Activated naive CD4-positive, alpha-beta T cell treated with anti-CD3 and anti-CD28 coated beads, Interleukin-2, amount 10 ng/mL, durations not matched to agents 7 days and 5 days (primary cell): ENCODE data around the gene BIRC3.
A peak's percentile ranks its signal among the peaks of the same experiment; 100 is the strongest.
"Not testable (repeated sequence)": the region's sequence is repeated elsewhere in the genome, so short reads cannot be mapped to it uniquely, and the experiment has no call there.

Source experiments
- CTCF ChIA-PET: fragments of 350-600 bp; sonication (Branson Sonifier 250); formaldehyde crosslinking; loops from one replicate; lab custom pipeline; 2021; ENCODE audit warnings: antibody characterized with exemption; lab: Charles Lee
- DNase-seq: peaks from one replicate; pipeline ENCODE4 v3.0.0-alpha.2; 2020
- H3K27ac Mint-ChIP-seq: one replicate; pipeline ENCODE4 v1.8.0; 2021; ENCODE audit warnings: mild to moderate bottlenecking, moderate library complexity, mixed read lengths
- H3K27me3 Mint-ChIP-seq: one replicate; pipeline ENCODE4 v1.8.0; 2021; ENCODE audit warnings: mild to moderate bottlenecking, mixed read lengths
- H3K36me3 Mint-ChIP-seq: one replicate; pipeline ENCODE4 v1.8.0; 2021; ENCODE audit warnings: mixed read lengths
- H3K4me1 Mint-ChIP-seq: one replicate; pipeline ENCODE4 v1.8.0; 2021; ENCODE audit warnings: mixed read lengths
- H3K4me3 Mint-ChIP-seq: one replicate; pipeline ENCODE4 v1.8.0; 2021; ENCODE audit warnings: mild to moderate bottlenecking, moderate library complexity, mixed read lengths
- H3K9me3 Mint-ChIP-seq: one replicate; pipeline ENCODE4 v1.8.0; 2021; ENCODE audit warnings: mixed read lengths

The BIRC3 gene

DNA sequence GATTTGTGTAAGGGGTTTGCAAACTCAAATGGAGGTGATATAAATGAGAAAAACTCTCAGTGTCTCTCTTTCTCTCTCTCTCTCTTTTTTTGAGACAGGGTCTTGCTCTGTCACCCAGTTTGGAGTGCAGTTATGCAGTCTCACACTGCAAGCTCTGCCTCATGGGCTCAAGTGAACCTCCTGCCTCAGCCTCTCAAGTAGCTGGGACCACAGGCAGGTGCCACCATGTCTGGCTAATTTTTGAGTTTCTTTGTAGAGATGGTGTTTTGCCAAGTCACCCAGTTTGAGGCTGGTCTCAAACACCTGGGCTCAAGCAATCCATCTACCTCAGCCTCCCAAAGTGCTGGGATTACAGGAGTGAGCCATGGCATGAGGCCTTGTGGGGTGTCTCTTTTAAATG, 2.9 kb downstream of the BIRC3 start:
- peaks cover 49% of the 10 kb centered on the region for H3K36me3 Mint-ChIP-seq
- no peak for DNase-seq
- H3K27me3 Mint-ChIP-seq, result no peaks in the 10 kb centered on the region
- peak overlapping the region; percentile 87 for H3K4me3 Mint-ChIP-seq
- no peaks in the 10 kb centered on the region for H3K9me3 Mint-ChIP-seq
- CTCF ChIA-PET, result interaction anchor here (1.1 to 5.0 kb wide), 4 partner anchors 21 to 31 kb away, joined by 3 to 32 read pairs (median 12); no protein-coding TSS in a partner anchor
- peaks cover 74% of the 10 kb centered on the region for H3K4me1 Mint-ChIP-seq
- peak overlapping the region; percentile 97 for H3K27ac Mint-ChIP-seq

- H3K4me1 Mint-ChIP-seq, result peaks cover 69% of the 10 kb centered on the region
- H3K36me3 Mint-ChIP-seq, result peaks cover 49% of the 10 kb centered on the region
Observed at GRCh38 chr11:102320679-102321078, 3.4 kb downstream of the BIRC3 start.

GRCh38 chr11:102322560-102322959, 5.3 kb downstream of the BIRC3 start:
- Mint-ChIP-seq H3K4me3 (peak overlapping the region; percentile 54), H3K4me1 (peaks cover 56% of the 10 kb centered on the region), H3K27ac (peak overlapping the region; percentile 86), H3K36me3 (peaks cover 57% of the 10 kb centered on the region), H3K27me3 (no peaks in the 10 kb centered on the region), H3K9me3 (no peaks in the 10 kb centered on the region)
- CTCF ChIA-PET, result interaction anchor here (0.6 to 1.1 kb wide), 3 partner anchors 17 to 29 kb away, joined by 3 to 5 read pairs (median 4); no protein-coding TSS in a partner anchor
- no peak for DNase-seq

More at GRCh38 chr11:102320679-102321078, 3.4 kb downstream of the BIRC3 start:
- Mint-ChIP-seq H3K27me3 (no peaks in the 10 kb centered on the region), H3K27ac (peak overlapping the region; percentile 97), H3K4me3 (peak overlapping the region; percentile 87), H3K9me3 (no peaks in the 10 kb centered on the region)
- CTCF ChIA-PET, result interaction anchor here (0.6 to 5.0 kb wide), 6 partner anchors 21 to 40 kb away, joined by 3 to 32 read pairs (median 8); no protein-coding TSS in a partner anchor
- no peak for DNase-seq

GRCh38 chr11:102323542-102324251, 6.4 kb downstream of the BIRC3 start:
- CTCF ChIA-PET, result interaction anchor here (1.7 to 2.1 kb wide), 2 partner anchors 29 to 289 kb away, joined by 4 to 18 read pairs; no protein-coding TSS in a partner anchor
- Mint-ChIP-seq H3K4me3 (no peak overlapping the region), H3K27me3 (no peaks in the 10 kb centered on the region), H3K36me3 (peaks cover 61% of the 10 kb centered on the region), H3K27ac (no peak overlapping the region), H3K4me1 (peaks cover 50% of the 10 kb centered on the region), H3K9me3 (no peaks in the 10 kb centered on the region)
- DNase-seq, result no peak

DNA sequence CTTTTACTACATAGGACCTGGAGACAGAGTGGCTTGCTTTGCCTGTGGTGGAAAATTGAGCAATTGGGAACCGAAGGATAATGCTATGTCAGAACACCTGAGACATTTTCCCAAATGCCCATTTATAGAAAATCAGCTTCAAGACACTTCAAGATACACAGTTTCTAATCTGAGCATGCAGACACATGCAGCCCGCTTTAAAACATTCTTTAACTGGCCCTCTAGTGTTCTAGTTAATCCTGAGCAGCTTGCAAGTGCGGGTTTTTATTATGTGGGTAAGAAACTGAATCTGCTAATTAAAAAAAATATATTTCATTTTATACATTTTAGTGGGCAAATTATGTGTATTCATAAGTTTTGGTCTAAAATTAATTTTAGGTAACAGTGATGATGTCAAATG, 7.8 kb downstream of the BIRC3 start:
- Mint-ChIP-seq H3K27me3 (no peaks in the 10 kb centered on the region), H3K4me3 (no peak overlapping the region), H3K4me1 (peaks cover 38% of the 10 kb centered on the region), H3K27ac (no peak overlapping the region), H3K36me3 (peaks cover 65% of the 10 kb centered on the region), H3K9me3 (no peaks in the 10 kb centered on the region)
- DNase-seq, result no peak
- CTCF ChIA-PET, result interaction anchor here (0.7 to 2.1 kb wide), 4 partner anchors 31 to 288 kb away, joined by 3 to 18 read pairs (median 4); no protein-coding TSS in a partner anchor

GRCh38 chr11:102328748-102329147, 11.5 kb downstream of the BIRC3 start:
- DNase-seq, result no peak
- CTCF ChIA-PET, result no interaction called here
- H3K4me1 Mint-ChIP-seq, result peaks cover 11% of the 10 kb centered on the region

GRCh38 chr11:102330231-102330630, 12.9 kb downstream of the BIRC3 start:
- Mint-ChIP-seq H3K36me3 (peaks cover 55% of the 10 kb centered on the region), H3K9me3 (no peaks in the 10 kb centered on the region), H3K4me1 (no peaks in the 10 kb centered on the region), H3K27ac (no peak overlapping the region), H3K4me3 (no peak overlapping the region), H3K27me3 (no peaks in the 10 kb centered on the region)
- CTCF ChIA-PET, result no interaction called here
- DNase-seq, result no peak

More at GRCh38 chr11:102328748-102329147, 11.5 kb downstream of the BIRC3 start:
- Mint-ChIP-seq H3K36me3 (peaks cover 62% of the 10 kb centered on the region), H3K9me3 (no peaks in the 10 kb centered on the region), H3K27ac (no peak overlapping the region), H3K4me3 (no peak overlapping the region), H3K27me3 (no peaks in the 10 kb centered on the region)

DNA sequence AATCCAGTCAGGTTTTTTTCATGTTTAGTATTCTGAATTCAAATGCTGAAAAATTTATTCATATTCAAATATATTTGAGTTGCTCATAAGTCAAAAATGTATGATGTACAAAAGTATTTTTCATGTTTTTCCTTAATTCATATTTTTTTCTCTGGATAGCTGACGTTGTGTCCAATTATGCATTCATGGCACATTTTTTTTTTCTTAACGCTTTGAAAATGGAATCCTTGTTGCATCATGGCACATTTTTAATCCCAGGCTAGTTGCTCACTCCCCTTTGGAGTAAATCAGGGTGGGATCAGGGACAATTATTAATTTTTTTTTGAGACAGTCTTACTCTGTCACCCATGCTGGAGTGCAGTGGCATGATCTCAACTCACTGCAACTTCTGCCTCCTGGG, 14.1 kb downstream of the BIRC3 start:
- H3K9me3 Mint-ChIP-seq, result no peaks in the 10 kb centered on the region
- no peaks in the 10 kb centered on the region for H3K4me1 Mint-ChIP-seq
- H3K4me3 Mint-ChIP-seq, result no peak overlapping the region
- peaks cover 51% of the 10 kb centered on the region for H3K36me3 Mint-ChIP-seq
- H3K27ac Mint-ChIP-seq, result no peak overlapping the region
- H3K27me3 Mint-ChIP-seq, result no peaks in the 10 kb centered on the region
- CTCF ChIA-PET, result interaction anchor here (0.6 to 3.3 kb wide), 2 partner anchors 11 to 325 kb away, joined by 3 to 11 read pairs; no protein-coding TSS in a partner anchor
- no peak for DNase-seq

- CTCF ChIA-PET, result interaction anchor here (0.7 to 3.3 kb wide), 7 partner anchors 9 to 186 kb away, joined by 3 to 17 read pairs (median 3); no protein-coding TSS in a partner anchor
- no peak for DNase-seq
- no peaks in the 10 kb centered on the region for H3K27me3 Mint-ChIP-seq
- no peaks in the 10 kb centered on the region for H3K4me1 Mint-ChIP-seq
- peaks cover 49% of the 10 kb centered on the region for H3K36me3 Mint-ChIP-seq
- H3K27ac Mint-ChIP-seq, result no peak overlapping the region
- H3K4me3 Mint-ChIP-seq, result no peak overlapping the region
- no peaks in the 10 kb centered on the region for H3K9me3 Mint-ChIP-seq
Observed at GRCh38 chr11:102332611-102332994, 15.3 kb downstream of the BIRC3 start.

GRCh38 chr11:102338479-102339010, 21.3 kb downstream of the BIRC3 start:
- CTCF ChIA-PET, result interaction anchor here (0.8 to 8.0 kb wide), 6 partner anchors 50 to 327 kb away, joined by 3 to 158 read pairs (median 4); no protein-coding TSS in a partner anchor
- Mint-ChIP-seq H3K9me3 (no peaks in the 10 kb centered on the region), H3K36me3 (peaks cover 19% of the 10 kb centered on the region)

GRCh38 chr11:102341311-102341710, 24.0 kb downstream of the BIRC3 start:
- H3K36me3 Mint-ChIP-seq, result peaks cover 15% of the 10 kb centered on the region
- not testable (repeated sequence) for H3K9me3 Mint-ChIP-seq

More at GRCh38 chr11:102338479-102339010, 21.3 kb downstream of the BIRC3 start:
- Mint-ChIP-seq H3K27me3 (no peaks in the 10 kb centered on the region), H3K4me3 (no peak overlapping the region), H3K27ac (no peak overlapping the region), H3K4me1 (peaks cover 7% of the 10 kb centered on the region)
- DNase-seq, result no peak

GRCh38 chr11:102341844-102342318, 24.6 kb downstream of the BIRC3 start:
- CTCF ChIA-PET, result interaction anchor here (0.8 to 8.0 kb wide), 37 partner anchors 8 to 327 kb away, joined by 3 to 158 read pairs (median 6); no protein-coding TSS in a partner anchor
- H3K27me3 Mint-ChIP-seq, result no peaks in the 10 kb centered on the region
- peaks cover 12% of the 10 kb centered on the region for H3K36me3 Mint-ChIP-seq
- H3K9me3 Mint-ChIP-seq, result no peaks in the 10 kb centered on the region
- H3K4me3 Mint-ChIP-seq, result no peak overlapping the region
- H3K27ac Mint-ChIP-seq, result no peak overlapping the region
- peak; percentile 81 for DNase-seq
- H3K4me1 Mint-ChIP-seq, result peaks cover 22% of the 10 kb centered on the region

More at GRCh38 chr11:102341311-102341710, 24.0 kb downstream of the BIRC3 start:
- DNase-seq, H3K4me3 Mint-ChIP-seq, H3K27ac Mint-ChIP-seq, H3K27me3 Mint-ChIP-seq: not testable (repeated sequence)
- CTCF ChIA-PET, result interaction anchor here (0.8 to 8.0 kb wide), 30 partner anchors 9 to 328 kb away, joined by 3 to 158 read pairs (median 8); no protein-coding TSS in a partner anchor
- H3K4me1 Mint-ChIP-seq, result peaks cover 20% of the 10 kb centered on the region

- DNase-seq, result no peak
- Mint-ChIP-seq H3K4me1 (peaks cover 33% of the 10 kb centered on the region), H3K27me3 (no peaks in the 10 kb centered on the region), H3K36me3 (peaks cover 11% of the 10 kb centered on the region), H3K27ac (no peak overlapping the region), H3K4me3 (no peak overlapping the region), H3K9me3 (no peaks in the 10 kb centered on the region)
- CTCF ChIA-PET, result interaction anchor here (0.7 to 8.0 kb wide), 7 partner anchors 11 to 322 kb away, joined by 3 to 158 read pairs (median 44); no protein-coding TSS in a partner anchor
Observed at GRCh38 chr11:102343809-102344208, 26.5 kb downstream of the BIRC3 start.

DNA sequence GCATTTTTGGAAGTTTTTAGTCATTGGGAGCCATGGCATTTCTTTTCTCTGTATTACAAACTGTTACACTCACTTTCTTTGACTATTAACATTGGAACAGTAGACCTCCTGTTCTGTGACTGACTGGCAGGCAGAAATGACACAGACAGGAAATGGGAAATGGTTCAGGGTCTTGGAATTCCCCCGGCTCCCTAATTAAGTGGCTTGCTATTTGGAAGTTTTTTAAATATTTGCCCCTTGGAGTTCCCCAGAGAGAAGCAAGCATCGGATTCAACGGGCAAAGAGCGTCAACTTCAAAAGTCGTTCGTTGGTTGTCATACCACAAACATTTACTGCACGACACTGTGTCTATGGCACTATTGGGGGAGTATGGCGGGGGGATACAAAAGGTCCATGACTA, 28.6 kb downstream of the BIRC3 start:
- CTCF ChIA-PET, result interaction anchor here (1.1 to 8.0 kb wide), 4 partner anchors 21 to 267 kb away, joined by 3 to 158 read pairs (median 94); no protein-coding TSS in a partner anchor
- DNase-seq, result no peak
- H3K4me1 Mint-ChIP-seq, result peaks cover 42% of the 10 kb centered on the region

More for the DNA sequence above, 28.6 kb downstream of the BIRC3 start:
- Mint-ChIP-seq H3K4me3 (peak overlapping the region; percentile 98), H3K27ac (peak overlapping the region; percentile 96), H3K27me3 (no peaks in the 10 kb centered on the region), H3K9me3 (no peaks in the 10 kb centered on the region), H3K36me3 (peaks cover 21% of the 10 kb centered on the region)
